ENCODE results near the gene AVL9.
"Not testable (repeated sequence)": the region's sequence is repeated elsewhere in the genome, so short reads cannot be mapped to it uniquely, and the experiment has no call there.

AVL9 gene

GRCh38 chr7:32462977-32463376 is 32.3 kb upstream of the AVL9 start:
- CTCF ChIA-PET = no interaction called here
- DNase-seq (ENCODE audit: extremely low spot score) = no peak
- POLR2A ChIA-PET = no interaction called here

GRCh38 chr7:32464641-32465416 is 30.5 kb upstream of the AVL9 start:
- POLR2A ChIA-PET; DNase-seq (ENCODE audit: extremely low spot score); CTCF ChIA-PET: not testable (repeated sequence)

More at GRCh38 chr7:32462977-32463376, 32.3 kb upstream of the AVL9 start:
- TF ChIP-seq HDGF (IDR thresholded peaks at IDR 0.05; ENCODE audit: borderline replicate concordance) = no peak
- TF ChIP-seq FOXA1 (IDR thresholded peaks at IDR 0.05) = no peak
- no peak for TF ChIP-seq ELF4 (IDR thresholded peaks at IDR 0.05)
- no peak for TF ChIP-seq L3MBTL2 (conservative IDR thresholded peaks at IDR 0.05)
- no peak for TF ChIP-seq PKNOX1 (IDR thresholded peaks at IDR 0.05)
- no peak for TF ChIP-seq SUZ12 (IDR thresholded peaks at IDR 0.05)
- no peak for TF ChIP-seq LEF1 (IDR thresholded peaks at IDR 0.05; ENCODE audit: borderline replicate concordance)
- no peak for TF ChIP-seq CTBP1 (IDR thresholded peaks at IDR 0.05; ENCODE audit: borderline replicate concordance)
- TF ChIP-seq FOXM1 (IDR thresholded peaks at IDR 0.05; ENCODE audit: borderline replicate concordance) = no peak
- TF ChIP-seq BHLHE40 (IDR thresholded peaks at IDR 0.05; ENCODE audit: borderline replicate concordance) = no peak
- TF ChIP-seq NFRKB (IDR thresholded peaks at IDR 0.05) = no peak
- no peak for TF ChIP-seq FOXK2 (IDR thresholded peaks at IDR 0.05)
- no peak for TF ChIP-seq ARNT (IDR thresholded peaks at IDR 0.05)
- no peak for TF ChIP-seq SP1 (IDR thresholded peaks at IDR 0.05)
- TF ChIP-seq ZNF384 (IDR thresholded peaks at IDR 0.05) = no peak

- POLR2A ChIA-PET; CTCF ChIA-PET; DNase-seq (ENCODE audit: extremely low spot score): not testable (repeated sequence)
These were observed 25.3 kb upstream of the AVL9 start for GRCh38 chr7:32470004-32470403.

GRCh38 chr7:32470871-32471270 is 24.4 kb upstream of the AVL9 start:
- no peak for TF ChIP-seq LEF1 (IDR thresholded peaks at IDR 0.05; ENCODE audit: borderline replicate concordance)
- TF ChIP-seq CTBP1 (IDR thresholded peaks at IDR 0.05; ENCODE audit: borderline replicate concordance) = no peak
- TF ChIP-seq NFRKB (IDR thresholded peaks at IDR 0.05) = no peak
- TF ChIP-seq SP1 (IDR thresholded peaks at IDR 0.05) = no peak
- TF ChIP-seq L3MBTL2 (conservative IDR thresholded peaks at IDR 0.05) = no peak
- TF ChIP-seq ZNF384 (IDR thresholded peaks at IDR 0.05) = no peak
- TF ChIP-seq FOXA1 (IDR thresholded peaks at IDR 0.05) = no peak
- no peak for TF ChIP-seq ARNT (IDR thresholded peaks at IDR 0.05)
- no peak for TF ChIP-seq FOXM1 (IDR thresholded peaks at IDR 0.05; ENCODE audit: borderline replicate concordance)
- no peak for TF ChIP-seq HDGF (IDR thresholded peaks at IDR 0.05; ENCODE audit: borderline replicate concordance)
- no peak for DNase-seq (ENCODE audit: extremely low spot score)
- POLR2A ChIA-PET = no interaction called here

GRCh38 chr7:32472015-32472414 is 23.3 kb upstream of the AVL9 start:
- ChIA-PET CTCF (no interaction called here), POLR2A (no interaction called here)
- TF ChIP-seq SUZ12 (IDR thresholded peaks at IDR 0.05) (no peak), PKNOX1 (IDR thresholded peaks at IDR 0.05) (no peak), ARNT (IDR thresholded peaks at IDR 0.05) (no peak), SP1 (IDR thresholded peaks at IDR 0.05) (no peak), LEF1 (IDR thresholded peaks at IDR 0.05; ENCODE audit: borderline replicate concordance) (no peak), CTBP1 (IDR thresholded peaks at IDR 0.05; ENCODE audit: borderline replicate concordance) (no peak), TARDBP (IDR thresholded peaks at IDR 0.05) (no peak), FOXK2 (IDR thresholded peaks at IDR 0.05) (no peak), FOXM1 (IDR thresholded peaks at IDR 0.05; ENCODE audit: borderline replicate concordance) (no peak), HDGF (IDR thresholded peaks at IDR 0.05; ENCODE audit: borderline replicate concordance) (no peak), FOXA1 (IDR thresholded peaks at IDR 0.05) (no peak), NFRKB (IDR thresholded peaks at IDR 0.05) (no peak), L3MBTL2 (conservative IDR thresholded peaks at IDR 0.05) (no peak), BHLHE40 (IDR thresholded peaks at IDR 0.05; ENCODE audit: borderline replicate concordance) (no peak), ELF4 (IDR thresholded peaks at IDR 0.05) (no peak), ZNF384 (IDR thresholded peaks at IDR 0.05) (no peak)
- no peak for DNase-seq (ENCODE audit: extremely low spot score)

More at GRCh38 chr7:32470871-32471270, 24.4 kb upstream of the AVL9 start:
- CTCF ChIA-PET = no interaction called here

- DNase-seq (ENCODE audit: extremely low spot score) = no peak
- no peak for TF ChIP-seq ARNT (IDR thresholded peaks at IDR 0.05)
- TF ChIP-seq ELF4 (IDR thresholded peaks at IDR 0.05) = no peak
- no peak for TF ChIP-seq FOXM1 (IDR thresholded peaks at IDR 0.05; ENCODE audit: borderline replicate concordance)
- no peak for TF ChIP-seq HDGF (IDR thresholded peaks at IDR 0.05; ENCODE audit: borderline replicate concordance)
- TF ChIP-seq BHLHE40 (IDR thresholded peaks at IDR 0.05; ENCODE audit: borderline replicate concordance) = no peak
- TF ChIP-seq SUZ12 (IDR thresholded peaks at IDR 0.05) = no peak
- no peak for TF ChIP-seq CTBP1 (IDR thresholded peaks at IDR 0.05; ENCODE audit: borderline replicate concordance)
- no peak for TF ChIP-seq FOXK2 (IDR thresholded peaks at IDR 0.05)
- TF ChIP-seq L3MBTL2 (conservative IDR thresholded peaks at IDR 0.05) = no peak
- TF ChIP-seq PKNOX1 (IDR thresholded peaks at IDR 0.05) = no peak
- TF ChIP-seq ZNF384 (IDR thresholded peaks at IDR 0.05) = no peak
- no peak for TF ChIP-seq SP1 (IDR thresholded peaks at IDR 0.05)
- TF ChIP-seq TARDBP (IDR thresholded peaks at IDR 0.05) = no peak
- ChIA-PET POLR2A (no interaction called here), CTCF (interaction anchor here (0.6 kb wide), 1 partner anchor 741 kb away, joined by 3 read pairs; no protein-coding TSS in a partner anchor)
These were observed 21.3 kb upstream of the AVL9 start for GRCh38 chr7:32474008-32474407.

Data from HEK293T (cell line).